AML-193 (cell line): ENCODE data around the gene RPS3A.
"Not testable (repeated sequence)": the region's sequence is repeated elsewhere in the genome, so short reads cannot be mapped to it uniquely, and the experiment has no call there.

Source experiments
- DNase-seq, 2 experiments: peaks; one replicate each; lab custom pipeline; 2025; lab: John Stamatoyannopoulos, UW

Gene RPS3A

DNA sequence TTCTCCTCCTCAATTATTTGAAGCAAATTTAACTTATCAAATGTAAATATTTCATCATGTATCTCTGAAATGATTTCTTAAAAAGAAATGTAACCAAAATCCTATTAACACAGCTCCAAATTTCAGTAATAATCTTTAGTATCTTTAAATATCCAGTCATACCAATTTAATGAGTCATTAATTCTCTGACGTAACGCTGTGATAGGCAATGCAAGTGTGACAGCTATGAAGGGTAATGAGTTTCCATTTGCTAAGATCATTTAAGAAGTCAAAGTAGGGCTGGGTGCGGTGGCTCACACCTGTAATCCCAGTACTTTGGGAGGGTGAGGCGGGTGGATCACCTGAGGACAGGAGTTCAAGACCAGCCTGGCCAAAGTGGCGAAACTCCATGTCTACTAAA, 15.6 kb downstream of the RPS3A start:
- no peak for DNase-seq

DNA sequence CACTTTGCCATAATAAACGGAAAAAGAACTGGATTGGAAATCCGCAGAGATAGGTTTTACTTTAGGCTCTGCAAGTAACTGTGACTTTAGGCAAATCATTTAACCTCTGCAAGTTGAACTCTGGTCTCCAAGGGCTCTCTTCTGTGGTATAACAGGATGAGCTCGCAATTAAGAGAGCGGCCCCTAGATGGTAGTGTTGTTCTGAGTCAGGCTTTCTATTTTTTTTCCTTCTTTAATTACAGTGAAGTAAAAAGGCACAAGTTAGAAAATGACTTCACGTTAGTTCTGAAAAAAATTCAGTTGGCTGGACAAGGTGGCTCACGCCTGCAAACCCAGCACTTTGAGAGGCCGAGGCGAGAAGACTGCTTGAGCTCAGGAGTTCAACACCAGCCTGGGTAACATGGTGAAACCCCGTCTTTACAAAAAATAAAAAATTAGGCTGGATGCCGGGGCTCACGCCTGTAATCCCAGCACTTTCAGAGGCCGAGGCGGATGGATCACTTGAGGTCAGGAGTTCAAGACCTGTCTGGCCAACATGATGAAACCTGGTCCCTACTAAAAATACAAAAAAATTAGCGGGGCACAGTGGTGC, 18.0 kb downstream of the RPS3A start:
- DNase-seq = peak; percentile 66 to 74

DNA sequence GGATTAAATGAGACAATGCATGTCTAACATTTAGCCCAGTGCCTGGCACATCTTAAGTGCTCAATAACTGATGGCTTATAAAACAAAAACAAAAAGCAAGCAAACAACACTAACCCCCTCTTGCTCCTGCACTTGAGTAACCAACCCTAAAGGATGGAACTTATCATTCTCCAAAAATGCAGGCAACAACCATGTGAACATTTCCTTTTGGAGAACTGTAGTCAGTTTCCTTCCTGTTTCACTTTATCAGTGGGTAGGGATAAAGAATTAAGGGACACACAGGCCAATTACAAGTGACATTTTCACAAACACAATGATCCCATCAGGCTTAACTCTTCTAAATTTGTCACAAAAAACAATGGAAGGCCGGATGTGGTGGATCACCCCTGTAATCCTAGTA, 30.4 kb downstream of the RPS3A start:
- no peak for DNase-seq

DNA sequence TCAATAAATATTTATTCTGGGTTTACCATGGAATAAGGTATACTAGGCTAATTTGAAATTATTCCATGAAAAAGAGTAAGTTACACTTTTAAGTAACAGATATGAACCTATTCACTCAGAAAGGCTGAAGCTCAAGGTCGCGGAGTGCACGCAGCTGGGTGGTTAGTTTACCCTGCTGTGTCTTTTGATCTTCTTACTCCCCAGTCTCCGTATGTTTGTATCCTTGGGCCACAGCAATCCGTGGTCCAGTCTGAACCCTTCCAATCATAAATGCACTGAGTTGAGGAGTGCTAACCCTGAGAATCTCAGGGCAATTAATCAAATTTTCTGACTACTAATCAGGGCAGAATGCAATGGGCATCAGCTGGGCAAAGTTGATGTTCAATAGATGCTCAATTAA, 33.9 kb downstream of the RPS3A start:
- DNase-seq = no peak

DNA sequence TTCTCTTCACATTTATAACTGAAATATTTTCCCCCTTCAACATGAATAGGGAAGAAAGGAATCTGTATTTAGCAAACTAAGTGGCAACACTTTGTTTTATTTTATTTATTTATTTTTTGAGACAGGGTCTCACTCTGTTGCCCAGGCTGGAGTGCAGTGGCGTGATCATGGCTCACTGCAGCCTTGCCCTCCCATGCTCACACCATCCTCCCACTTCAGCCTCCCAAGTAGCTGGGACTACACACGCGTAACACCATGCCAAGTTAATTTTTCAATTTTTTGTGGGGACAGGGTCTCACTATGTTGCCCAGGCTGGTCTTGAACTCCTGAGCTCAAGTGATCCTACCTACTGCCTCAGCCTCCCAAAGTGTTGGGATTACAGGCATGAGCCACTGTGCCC, 36.6 kb downstream of the RPS3A start:
- DNase-seq = not testable (repeated sequence)

DNA sequence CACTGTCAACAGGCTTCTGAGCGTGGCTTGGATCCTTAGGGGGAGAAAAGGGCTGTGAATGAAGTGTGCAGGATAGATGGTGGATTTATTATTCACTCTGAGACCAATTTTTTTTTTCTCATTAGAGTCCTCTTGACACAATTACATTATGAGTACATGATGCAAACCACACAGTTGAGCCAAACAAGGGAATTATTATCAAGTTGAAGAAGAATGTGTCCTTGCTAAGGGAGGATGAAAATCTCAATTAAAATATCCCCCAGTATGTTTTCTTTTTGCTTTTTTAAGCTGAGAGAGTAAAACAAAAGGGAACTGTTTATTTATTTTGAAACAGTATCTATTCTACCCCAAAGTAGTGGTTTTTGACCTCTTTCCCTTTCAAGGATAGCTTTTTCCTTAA, 40.4 kb downstream of the RPS3A start:
- no peak for DNase-seq

DNA sequence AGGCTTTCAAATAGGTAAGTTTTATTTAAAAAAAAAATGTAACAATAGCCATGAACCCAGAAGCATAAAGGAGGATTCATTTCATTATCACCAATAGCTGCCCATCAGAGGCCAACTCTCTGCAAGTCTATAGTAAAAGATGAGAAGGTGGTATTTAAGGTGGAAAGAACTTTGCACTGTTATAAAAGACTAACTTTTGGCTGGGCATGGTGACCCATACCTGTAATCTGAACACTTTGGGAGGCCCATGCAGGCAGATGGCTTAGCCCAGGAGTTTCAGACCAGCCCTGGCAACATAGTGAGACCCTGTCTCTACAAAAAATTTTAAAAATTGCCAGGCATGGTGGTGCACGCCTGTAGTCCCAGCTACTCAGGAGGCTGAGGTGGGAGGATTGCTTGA, 43.3 kb downstream of the RPS3A start:
- DNase-seq = no peak

DNA sequence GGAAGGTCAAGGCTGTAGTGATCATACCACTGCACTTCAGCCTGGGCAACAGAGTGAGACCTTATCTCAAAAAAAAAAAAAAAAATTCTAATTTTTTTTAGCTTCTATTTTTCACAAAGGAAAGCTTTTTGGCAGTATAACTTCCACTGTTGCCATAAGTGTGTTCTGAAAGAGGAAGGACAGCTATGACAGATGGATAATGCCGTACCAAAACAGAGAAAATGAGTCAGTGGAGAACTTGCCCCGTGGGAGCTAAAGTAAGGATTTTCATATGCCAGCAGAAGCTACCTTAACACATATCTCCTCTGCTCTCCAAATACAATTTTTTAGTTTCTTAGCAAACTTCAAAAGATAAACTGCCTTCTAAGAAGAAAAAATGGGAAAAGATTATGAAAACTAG, 43.7 kb downstream of the RPS3A start:
- DNase-seq = no peak

DNA sequence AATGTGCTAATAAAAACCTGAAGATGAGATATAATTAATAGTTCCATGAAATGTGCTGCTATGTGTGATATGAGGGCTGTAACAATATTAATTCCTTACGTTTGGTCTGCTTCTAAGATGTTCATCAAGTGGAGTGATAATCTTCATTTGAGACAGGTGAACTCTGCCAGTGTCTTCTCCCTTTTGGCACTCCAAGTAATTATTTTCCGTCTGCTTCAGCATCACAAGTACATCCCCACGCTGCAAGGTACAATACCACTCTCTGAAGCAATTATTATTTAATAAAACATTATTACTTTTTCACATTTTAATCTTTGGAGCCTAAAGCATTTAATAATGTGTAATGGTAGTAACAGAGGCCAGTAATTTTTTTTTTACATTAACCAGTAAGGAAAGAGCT, 44.4 kb downstream of the RPS3A start:
- no peak for DNase-seq

DNA sequence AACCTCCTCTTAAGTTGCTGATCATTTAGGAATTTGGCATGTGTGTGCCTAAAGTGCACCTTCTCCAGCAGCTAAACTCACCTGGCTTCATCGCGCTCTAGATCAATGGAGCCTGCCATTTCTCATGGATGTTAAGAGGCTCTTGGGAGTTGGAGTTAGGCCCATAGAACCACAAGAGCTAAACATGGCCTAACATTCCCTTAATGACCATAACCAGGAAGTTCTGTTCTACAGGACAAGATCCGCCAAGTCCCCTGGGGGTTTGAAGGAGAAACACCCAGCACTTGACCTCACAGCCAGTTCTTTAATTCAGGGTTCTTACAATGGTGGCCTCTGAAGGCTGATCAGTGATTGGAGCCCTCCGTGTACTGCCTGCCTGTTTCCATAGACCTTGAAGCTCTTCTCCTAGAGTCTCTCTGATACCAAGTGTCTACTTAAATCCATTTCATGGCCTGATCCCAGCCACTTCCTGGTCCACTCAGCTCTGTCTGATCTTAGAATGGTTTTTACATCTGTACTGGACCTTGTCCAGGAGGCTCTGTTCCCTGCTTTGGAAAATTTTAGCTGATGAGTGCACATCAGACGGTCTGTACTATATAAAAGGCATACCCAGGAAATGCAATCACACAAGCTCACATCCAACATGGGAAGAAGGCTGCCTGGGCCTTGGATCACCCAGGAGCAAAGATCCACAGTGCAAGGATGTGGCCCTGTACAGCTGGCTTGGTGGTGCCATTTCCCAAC, 45.1 kb downstream of the RPS3A start:
- DNase-seq = no peak

DNA sequence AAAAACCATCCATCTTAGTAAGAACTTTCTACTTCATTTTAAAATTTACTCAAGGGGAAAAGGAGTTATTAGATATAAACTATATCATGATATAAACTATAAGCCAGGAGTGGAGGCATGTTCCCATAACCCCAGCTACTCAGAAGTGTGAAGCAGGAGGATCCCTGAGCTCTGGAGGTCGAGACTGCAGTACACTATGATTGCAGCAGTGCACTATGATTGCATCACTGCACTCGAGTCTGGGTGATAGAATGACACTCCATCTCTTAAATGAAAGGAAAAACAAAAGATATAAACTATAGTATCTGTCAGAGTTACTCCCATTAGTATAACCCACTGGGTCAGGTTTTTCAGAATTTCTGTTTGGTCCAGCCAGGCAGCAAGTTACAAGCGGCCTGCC, 47.6 kb downstream of the RPS3A start:
- no peak for DNase-seq

DNA sequence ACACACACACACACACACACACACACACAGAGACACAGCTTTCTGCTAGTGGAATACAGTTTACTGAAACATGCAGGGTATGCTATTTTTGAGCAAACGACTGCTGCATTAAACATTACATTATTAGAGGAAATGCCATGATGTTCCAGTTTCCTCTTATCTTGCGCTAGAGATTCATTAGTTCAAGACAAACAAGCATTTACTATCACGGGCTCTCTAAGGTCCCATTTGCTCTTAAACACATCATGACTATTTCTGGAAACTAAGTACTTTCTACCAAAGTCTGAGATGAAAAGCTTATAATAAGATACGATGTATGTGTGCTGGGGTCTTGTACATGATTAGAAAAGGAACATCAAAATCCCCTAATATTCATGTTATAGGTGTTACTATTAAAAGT, 48.8 kb downstream of the RPS3A start:
- no peak for DNase-seq

DNA sequence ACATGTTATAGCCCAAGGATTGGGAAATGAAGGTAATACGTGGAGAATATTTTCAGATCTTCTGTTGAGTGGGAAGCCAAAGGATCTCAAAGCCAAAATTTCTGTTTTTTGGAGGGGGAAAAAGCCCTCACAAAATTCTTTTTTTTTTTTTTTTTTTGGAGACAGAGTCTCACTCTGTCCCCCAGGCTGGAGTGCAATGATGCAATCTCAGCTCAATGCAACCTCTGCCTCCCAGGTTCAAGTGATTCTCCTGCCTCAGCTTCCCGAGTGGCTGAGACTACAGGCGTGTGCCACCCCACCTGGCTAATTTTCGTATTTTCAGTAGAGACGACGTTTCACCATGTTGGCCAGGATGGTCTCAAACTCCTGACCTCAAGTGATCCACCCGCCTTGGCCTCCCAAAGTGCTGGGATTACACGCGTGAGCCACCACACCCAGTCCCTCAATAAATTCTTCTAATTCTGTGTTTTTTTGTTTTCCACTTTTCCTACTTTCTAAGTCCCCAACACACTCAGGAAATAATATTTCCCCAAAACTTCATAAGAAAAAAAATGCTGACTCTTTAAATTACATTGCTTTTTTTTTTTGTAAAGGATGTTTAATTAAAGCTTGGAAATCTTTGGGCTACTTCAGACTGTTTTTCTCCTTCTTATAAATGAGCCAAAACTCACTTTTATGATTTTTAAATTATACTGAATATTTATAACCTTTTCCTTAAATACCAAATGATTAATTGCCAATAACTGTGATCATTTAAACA, 51.6 kb downstream of the RPS3A start:
- DNase-seq = no peak

DNA sequence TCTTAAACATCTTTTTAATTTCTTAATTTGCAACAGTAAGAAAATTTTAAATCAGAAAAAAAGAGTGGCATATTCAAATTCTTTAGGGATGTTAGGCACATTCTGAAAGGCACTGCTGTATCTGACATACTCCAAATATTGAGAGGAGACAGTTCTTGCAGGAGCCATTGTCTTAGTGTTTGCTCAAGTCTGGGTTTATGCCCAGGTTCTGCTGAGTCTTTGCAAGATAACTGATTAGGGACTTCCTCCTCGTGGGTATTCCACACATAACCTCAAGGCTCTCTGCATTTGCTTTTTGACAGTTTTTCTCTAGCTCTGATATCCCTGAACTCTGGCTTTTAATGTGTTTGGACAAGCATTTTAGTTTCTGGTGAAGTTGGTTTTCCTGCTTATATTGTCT, 52.6 kb downstream of the RPS3A start:
- DNase-seq = no peak

DNA sequence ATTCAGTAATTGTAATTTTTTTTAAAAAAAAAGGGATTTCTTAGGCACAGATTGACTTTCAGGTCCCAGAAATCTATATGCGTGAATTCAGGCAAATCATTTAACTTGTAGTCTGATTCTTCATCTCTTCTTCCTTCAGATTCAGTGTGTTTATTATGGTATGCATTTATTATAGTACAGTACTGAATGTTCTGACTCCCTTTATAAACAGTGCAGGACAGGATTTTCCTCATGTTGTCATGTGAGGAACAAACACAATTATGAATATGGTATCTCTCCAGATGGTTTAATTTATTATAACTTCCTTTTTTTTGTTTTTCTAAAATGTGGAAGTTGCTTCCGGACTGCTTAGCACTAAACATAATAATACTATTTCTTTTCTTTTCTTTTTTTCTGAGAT, 54.2 kb downstream of the RPS3A start:
- DNase-seq = no peak
